PC-3 (cell line): ENCODE measurements around the gene NRAS. TPM values are rescaled to one million over a fixed set of nuclear protein-coding genes. Genes with fewer than 3 reads are reported as not detected.
A peak's percentile ranks its signal among the peaks of the same experiment; 100 is the strongest.

Experiments
- ATAC-seq: fragments of 200-7000 bp; cut with Tn5 transposase; 2 replicates; pipeline ENCODE4 v1.9.1; 2020; ENCODE audit warnings: mild to moderate bottlenecking, moderate library complexity
- BruUV-seq: library from RNA; stranded (reverse); fragments of 400-500 nt; replicated peaks from 2 replicates; lab custom pipeline; 2021; lab: Mats Ljungman, UMichigan
- CTCF ChIA-PET: fragments of 300-600 bp; sonication (Branson Sonifier 250); formaldehyde crosslinking; loops from one replicate; lab custom pipeline; 2022; ENCODE audit warnings: antibody characterized with exemption; lab: Charles Lee
- POLR2A ChIA-PET: fragments of 300-600 bp; sonication (Branson Sonifier 250); formaldehyde crosslinking; loops from one replicate; lab custom pipeline; 2022; ENCODE audit warnings: antibody characterized with exemption; ENCODE audit not compliant: unreplicated experiment; lab: Charles Lee
- DNase-seq: peaks from one replicate; pipeline ENCODE4 v3.0.0-alpha.2; 2015
- H2AFZ ChIP-seq: fragments of 300-600 bp; sonication (generic); 2 replicates; pipeline ENCODE4 v1.6.0; 2016; ENCODE audit warnings: antibody characterized with exemption, low read length
- H3F3A ChIP-seq: fragments of 300-600 bp; sonication (generic); one replicate; pipeline ENCODE4 v1.6.0; 2017; ENCODE audit warnings: antibody characterized with exemption, low read length, control low read depth, mild to moderate bottlenecking; ENCODE audit not compliant: unreplicated experiment
- H3K27ac ChIP-seq: fragments of 300-600 bp; sonication (generic); 2 replicates; pipeline ENCODE4 v1.5.1; 2016; ENCODE audit warnings: mild to moderate bottlenecking, low read length
- H3K27me3 ChIP-seq: fragments of 300-600 bp; sonication (generic); 2 replicates; pipeline ENCODE4 v1.6.1; 2016; ENCODE audit warnings: low read length, mixed read lengths
- H3K36me3 ChIP-seq: fragments of 300-600 bp; sonication (generic); 2 replicates; pipeline ENCODE4 v1.6.1; 2016; ENCODE audit warnings: low read depth, mixed run types, low read length, mixed read lengths
- H3K4me1 ChIP-seq: fragments of 300-600 bp; sonication (generic); 2 replicates; pipeline ENCODE4 v1.5.1; 2016; ENCODE audit warnings: low read length; ENCODE audit not compliant: insufficient read depth
- H3K4me2 ChIP-seq: fragments of 300-600 bp; sonication (generic); 2 replicates; pipeline ENCODE4 v1.6.0; 2016; ENCODE audit warnings: low read length
- H3K4me3 ChIP-seq: fragments of 300-600 bp; sonication (generic); 2 replicates; pipeline ENCODE4 v1.5.1; 2016; ENCODE audit warnings: mild to moderate bottlenecking, low read length, mixed read lengths
- H3K79me2 ChIP-seq: fragments of 300-600 bp; sonication (generic); 2 replicates; pipeline ENCODE4 v1.6.1; 2017; ENCODE audit warnings: low read length, mixed read lengths
- H3K9ac ChIP-seq: fragments of 300-600 bp; sonication (generic); 2 replicates; pipeline ENCODE4 v1.6.0; 2016; ENCODE audit warnings: mild to moderate bottlenecking, low read length
- H3K9me2 ChIP-seq: fragments of 300-600 bp; sonication (generic); replicated peaks from 2 replicates; pipeline ENCODE4 v1.6.1; 2016; ENCODE audit warnings: mixed run types, low read length, mixed read lengths
- H3K9me3 ChIP-seq: fragments of 300-600 bp; sonication (generic); 2 replicates; pipeline ENCODE4 v1.6.1; 2016; ENCODE audit warnings: low read length, mixed read lengths
- H4K20me1 ChIP-seq: fragments of 300-600 bp; sonication (generic); 2 replicates; pipeline ENCODE4 v1.6.1; 2016; ENCODE audit warnings: low read length, mixed read lengths
- CTCF ChIP-seq: fragments of 300-600 bp; sonication (generic); conservative IDR thresholded peaks from 2 replicates; pipeline ENCODE4 v1.5.1; 2017; ENCODE audit warnings: antibody characterized with exemption, low read depth, mild to moderate bottlenecking, low read length
- EZH2 ChIP-seq: fragments of 300-600 bp; sonication (generic); IDR thresholded peaks from one replicate; pipeline ENCODE4 v1.6.1; 2017; ENCODE audit warnings: antibody characterized with exemption, mild to moderate bottlenecking, low read length; ENCODE audit not compliant: unreplicated experiment
- EZH2phosphoT487 ChIP-seq: fragments of 300-600 bp; sonication (generic); IDR thresholded peaks from 2 replicates; pipeline ENCODE4 v1.6.1; 2018; ENCODE audit warnings: mild to moderate bottlenecking, antibody characterized with exemption, low read length, borderline replicate concordance
- intact Hi-C: fragments of 100-400 bp; cut with micrococcal nuclease; formaldehyde crosslinking; loops from 2 replicates; pipeline ENCODE4 v1.9.0; 2023
- total RNA-seq: library from RNA; depleted of rRNA; stranded (reverse); fragments of >200 nt; gene quantifications from 2 replicates; pipeline ENCODE4 v1.2.3, GENCODE V29; 2014

NRAS gene
- total RNA-seq, 1 experiment from 2014 or later = 15.1 TPM

GRCh38 chr1:114723457-114723856 lies 6.9 kb upstream of the NRAS start:
- ATAC-seq = no peak

GRCh38 chr1:114720492-114720891 lies 3.9 kb upstream of the NRAS start:
- Histone ChIP-seq H3K9me3 (no peaks in the 10 kb centered on the region), H3K9me2 (no peaks in the 10 kb centered on the region), H3K9ac (no peak overlapping the region), H3F3A (no peaks in the 10 kb centered on the region), H2AFZ (no peak overlapping the region), H3K4me1 (peaks cover 26% of the 10 kb centered on the region), H3K4me2 (no peak overlapping the region), H3K27ac (no peak overlapping the region), H3K4me3 (no peak overlapping the region), H3K79me2 (peaks cover 11% of the 10 kb centered on the region), H4K20me1 (0 out of 2 replicates have a peak, but pooled peaks cover 4% of the 10 kb centered on the region), H3K36me3 (peaks cover 91% of the 10 kb centered on the region), H3K27me3 (no peaks in the 10 kb centered on the region)
- no TSS peak for BruUV-seq
- intact Hi-C loops = no loop called here
- CTCF ChIA-PET = no interaction called here
- no peak for TF ChIP-seq CTCF
- no peak for TF ChIP-seq EZH2phosphoT487
- no peak for TF ChIP-seq EZH2
- POLR2A ChIA-PET = no interaction called here
- ATAC-seq = no peak
- no peak for DNase-seq

More at GRCh38 chr1:114723457-114723856, 6.9 kb upstream of the NRAS start:
- Histone ChIP-seq H3K36me3 (peaks cover 94% of the 10 kb centered on the region), H3K79me2 (no peaks in the 10 kb centered on the region), H3K9me2 (no peaks in the 10 kb centered on the region), H3K4me3 (no peak overlapping the region), H3K4me2 (no peak overlapping the region), H4K20me1 (no peaks in the 10 kb centered on the region), H3K27me3 (no peaks in the 10 kb centered on the region), H3F3A (no peaks in the 10 kb centered on the region), H2AFZ (no peak overlapping the region), H3K4me1 (peaks cover 22% of the 10 kb centered on the region), H3K9me3 (no peaks in the 10 kb centered on the region), H3K27ac (no peak overlapping the region), H3K9ac (no peak overlapping the region)
- TF ChIP-seq CTCF = no peak
- TF ChIP-seq EZH2phosphoT487 = no peak
- TF ChIP-seq EZH2 = no peak
- BruUV-seq = no TSS peak
- no peak for DNase-seq
- intact Hi-C loops = no loop called here
- ChIA-PET CTCF (no interaction called here), POLR2A (interaction anchor here (0.6 kb wide), 1 partner anchor 385 kb away, joined by 7 read pairs; no protein-coding TSS in a partner anchor)

GRCh38 chr1:114719424-114719787 lies 2.8 kb upstream of the NRAS start:
- no TSS peak for BruUV-seq
- Histone ChIP-seq H3K4me3 (no peak overlapping the region), H3K36me3 (peaks cover 80% of the 10 kb centered on the region), H3K79me2 (peaks cover 15% of the 10 kb centered on the region), H3F3A (no peaks in the 10 kb centered on the region), H3K27me3 (no peaks in the 10 kb centered on the region), H3K27ac (peak overlapping the region; percentile 87), H3K9ac (no peak overlapping the region), H3K4me1 (peaks cover 26% of the 10 kb centered on the region), H2AFZ (no peak overlapping the region), H4K20me1 (0 out of 2 replicates have a peak, but pooled peaks cover 4% of the 10 kb centered on the region), H3K9me3 (no peaks in the 10 kb centered on the region), H3K4me2 (no peak overlapping the region), H3K9me2 (no peaks in the 10 kb centered on the region)
- ChIA-PET POLR2A (no interaction called here), CTCF (no interaction called here)
- peak; percentile 53; the same call in 1 of the 2 replicates for ATAC-seq
- intact Hi-C loops = no loop called here
- peak; percentile 52 for DNase-seq
- no peak for TF ChIP-seq CTCF
- TF ChIP-seq EZH2 = no peak
- no peak for TF ChIP-seq EZH2phosphoT487
